Activated CD4-positive, alpha-beta T cell treated with anti-CD3 and anti-CD28 coated beads for 4 hours (primary cell): ENCODE measurements around the gene VPS13D.

Experiments
- DNase-seq, 2 donors: peaks; one replicate each; pipeline ENCODE4 v3.0.0-alpha.2; 2020

Gene VPS13D

GRCh38 chr1:12338017-12338416 is 108.2 kb downstream of the VPS13D start:
- no peak for DNase-seq

- no peak for DNase-seq
Observed at GRCh38 chr1:12338823-12339222, 109.0 kb downstream of the VPS13D start.

GRCh38 chr1:12339396-12339795 is 109.6 kb downstream of the VPS13D start:
- DNase-seq: no peak

GRCh38 chr1:12339811-12340543 is 110.1 kb downstream of the VPS13D start:
- DNase-seq: no peak

GRCh38 chr1:12340544-12340930 is 110.7 kb downstream of the VPS13D start:
- DNase-seq: no peak

GRCh38 chr1:12341667-12342066 is 111.8 kb downstream of the VPS13D start:
- DNase-seq: no peak

GRCh38 chr1:12342401-12343003 is 112.7 kb downstream of the VPS13D start:
- no peak for DNase-seq

GRCh38 chr1:12343823-12344487 is 114.1 kb downstream of the VPS13D start:
- DNase-seq: no peak

GRCh38 chr1:12344596-12345349 is 114.9 kb downstream of the VPS13D start:
- no peak for DNase-seq

- DNase-seq: peak; percentile 12 to 18
Observed at GRCh38 chr1:12345350-12346217, 115.8 kb downstream of the VPS13D start.

- no peak for DNase-seq
Observed at GRCh38 chr1:12346483-12347151, 116.8 kb downstream of the VPS13D start.

- DNase-seq: no peak
Observed at GRCh38 chr1:12348113-12348512, 118.3 kb downstream of the VPS13D start.

- no peak for DNase-seq
Observed at GRCh38 chr1:12353981-12354380, 124.2 kb downstream of the VPS13D start.

GRCh38 chr1:12356004-12356890 is 126.4 kb downstream of the VPS13D start:
- no peak for DNase-seq

- DNase-seq: no peak
Observed at GRCh38 chr1:12358499-12358898, 128.7 kb downstream of the VPS13D start.

GRCh38 chr1:12359359-12360133 is 129.7 kb downstream of the VPS13D start:
- no peak for DNase-seq

GRCh38 chr1:12368646-12369045 is 138.8 kb downstream of the VPS13D start:
- DNase-seq: no peak

GRCh38 chr1:12369258-12369657 is 139.4 kb downstream of the VPS13D start:
- no peak for DNase-seq

- no peak for DNase-seq
Observed at GRCh38 chr1:12370333-12370975, 140.6 kb downstream of the VPS13D start.
